HL-60/S4 treated with phorbol 12-myristate 13-acetate at 8.2 ng/mL for 4 days and 3 days (cell line): Measurements from ENCODE around the gene LARGE1.

ENCODE experiments used
- in situ Hi-C: fragments of 300-500 bp; cut with MboI; formaldehyde crosslinking; loops from 2 replicates; pipeline ENCODE4 v1.15.0; 2022; ENCODE audit warnings: low sequenced_read_pairs

LARGE1 gene

DNA sequence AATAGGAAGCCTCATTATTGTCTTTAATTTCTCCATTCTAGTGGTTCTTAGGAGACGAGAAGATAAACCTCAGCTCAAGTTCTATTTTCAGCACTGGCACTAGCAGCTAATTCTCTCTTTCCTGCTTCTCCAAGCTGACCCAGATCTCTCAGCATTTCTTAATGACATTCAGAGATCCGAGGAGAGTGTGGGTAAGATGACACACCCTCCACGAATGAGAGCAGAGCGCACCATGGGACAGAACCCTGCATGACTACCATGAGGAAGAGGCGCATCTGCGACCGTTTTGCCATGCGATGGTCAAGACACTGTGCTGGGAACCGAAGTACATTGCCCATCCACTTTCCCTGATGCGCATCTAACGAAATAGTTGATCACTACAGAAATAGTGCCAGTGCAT lies 241.8 kb downstream of the LARGE1 start:
- in situ Hi-C loops, result no loop called here

DNA sequence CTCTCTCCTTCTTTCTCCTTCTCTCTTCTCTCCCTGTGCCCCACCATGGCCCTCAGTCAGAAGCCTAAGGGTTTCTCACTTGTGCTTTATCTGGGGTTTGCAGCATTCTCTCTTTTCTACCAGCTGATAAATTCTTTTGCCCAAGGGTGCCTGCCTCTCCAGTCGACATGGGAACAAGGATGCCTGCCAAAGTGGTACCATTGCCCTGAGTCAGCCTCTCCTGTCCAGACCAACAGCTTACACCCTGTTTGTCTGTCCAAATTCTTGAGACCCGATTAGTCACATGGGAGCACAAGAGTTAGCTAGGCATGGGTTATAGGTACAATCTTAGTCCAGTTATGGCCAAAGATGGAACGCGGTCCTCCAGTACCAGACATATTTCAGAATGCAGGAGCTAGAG lies 242.7 kb downstream of the LARGE1 start:
- in situ Hi-C loops, result no loop called here

DNA sequence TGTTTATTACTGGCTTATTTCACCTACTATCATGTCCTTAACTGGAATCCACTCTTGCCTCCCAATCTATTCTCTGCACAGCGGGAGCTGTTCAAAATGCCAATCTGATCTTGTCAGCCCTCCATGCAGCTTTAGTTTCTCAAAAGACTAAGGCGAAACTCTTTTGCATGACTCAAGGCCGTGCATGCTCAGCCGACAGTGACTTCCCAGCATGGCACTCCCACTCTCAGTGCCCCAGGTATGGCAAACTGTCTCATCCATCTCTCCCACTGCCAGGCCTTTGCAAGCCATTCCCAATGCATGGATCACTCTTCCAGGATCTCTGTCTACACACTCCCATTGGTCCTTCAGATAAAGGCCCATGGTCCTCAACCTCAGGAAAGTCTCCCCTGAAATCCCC lies 245.9 kb downstream of the LARGE1 start:
- in situ Hi-C loops, result no loop called here

DNA sequence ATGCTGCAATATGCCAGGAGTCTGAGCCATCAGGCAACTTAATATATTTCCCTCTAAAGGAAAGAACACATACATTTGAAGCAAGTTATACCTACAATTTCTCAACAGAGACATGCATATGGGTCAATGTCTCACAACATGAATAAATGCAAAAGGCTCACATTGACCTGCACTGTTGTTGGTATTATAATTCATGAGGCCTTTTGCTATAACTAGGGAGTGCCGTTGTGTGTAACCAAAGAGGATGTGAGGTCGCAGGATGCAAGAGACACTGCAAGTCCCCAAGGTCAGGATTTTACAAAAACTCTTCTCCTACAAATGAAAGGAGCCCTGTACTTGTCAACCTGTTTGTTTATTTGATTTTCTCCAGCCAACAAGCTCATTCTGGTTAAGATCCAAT lies 250.5 kb downstream of the LARGE1 start:
- in situ Hi-C loops, result no loop called here

DNA sequence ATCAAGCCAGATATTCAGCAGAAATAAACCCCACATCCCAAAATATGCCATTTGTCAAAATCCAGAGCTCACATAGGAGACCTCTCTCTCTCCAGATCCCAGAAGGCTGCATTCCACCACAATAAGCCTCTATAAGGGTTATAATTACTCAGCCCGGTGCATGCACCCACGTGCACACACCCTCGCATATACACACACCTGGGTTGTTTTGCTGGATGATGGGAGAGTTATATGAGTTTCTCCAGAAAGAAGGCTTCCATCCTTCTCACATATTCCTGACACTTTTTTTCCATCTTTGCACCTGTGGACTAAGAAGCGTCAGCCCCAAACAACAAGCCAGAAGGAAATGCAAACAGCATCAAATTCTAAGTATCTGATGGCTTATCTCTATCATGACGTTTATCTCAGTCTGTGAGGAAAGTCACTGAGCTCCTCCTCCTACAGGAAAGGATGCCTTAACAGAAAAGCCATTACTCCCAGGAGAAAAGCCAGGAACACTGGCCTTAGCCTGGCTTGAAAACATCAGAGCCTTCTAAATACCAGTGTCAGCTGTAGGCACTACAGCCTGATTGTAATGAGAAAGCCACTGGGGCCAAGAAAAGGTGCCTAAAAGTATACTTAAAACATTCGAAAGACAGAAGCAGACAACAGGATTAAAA lies 253.2 kb downstream of the LARGE1 start:
- in situ Hi-C loops, result no loop called here

DNA sequence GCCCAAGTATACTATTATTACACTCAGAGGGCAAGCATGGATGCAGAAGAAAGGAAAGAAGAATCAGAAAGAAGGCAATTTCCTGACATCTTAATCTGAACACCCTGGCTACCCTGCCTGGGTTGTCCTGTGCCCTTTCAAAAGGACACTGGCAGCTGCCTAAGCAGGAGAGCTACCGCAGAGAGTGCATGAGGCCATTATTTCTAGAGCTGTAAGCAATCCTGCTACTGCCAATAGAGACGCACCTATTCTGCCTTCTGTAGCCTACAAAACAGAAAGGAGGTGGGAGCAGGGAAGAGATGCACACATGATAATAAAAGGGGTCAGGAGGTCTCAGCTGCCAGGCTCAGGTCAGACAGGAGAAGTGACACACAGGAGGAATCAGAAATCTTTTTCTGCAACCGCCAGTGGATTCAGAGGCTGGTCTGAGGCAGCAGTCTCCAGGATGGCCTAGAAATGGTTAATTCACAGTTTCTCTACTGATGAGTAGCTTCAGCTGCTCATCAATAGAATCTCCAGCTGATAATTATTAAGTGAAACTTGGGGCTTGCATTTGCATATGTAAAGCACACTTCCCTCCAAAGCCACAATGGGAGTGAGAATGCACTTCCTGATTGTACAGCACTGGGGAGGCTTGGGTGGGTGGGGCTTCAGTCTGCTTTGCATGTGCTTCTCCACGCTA lies 253.9 kb downstream of the LARGE1 start:
- in situ Hi-C loops, result no loop called here

GRCh38 chr22:33659448-33659847 lies 260.8 kb downstream of the LARGE1 start:
- in situ Hi-C loops, result no loop called here

- in situ Hi-C loops, result no loop called here
These were observed 261.5 kb downstream of the LARGE1 start for GRCh38 chr22:33658775-33659174.

DNA sequence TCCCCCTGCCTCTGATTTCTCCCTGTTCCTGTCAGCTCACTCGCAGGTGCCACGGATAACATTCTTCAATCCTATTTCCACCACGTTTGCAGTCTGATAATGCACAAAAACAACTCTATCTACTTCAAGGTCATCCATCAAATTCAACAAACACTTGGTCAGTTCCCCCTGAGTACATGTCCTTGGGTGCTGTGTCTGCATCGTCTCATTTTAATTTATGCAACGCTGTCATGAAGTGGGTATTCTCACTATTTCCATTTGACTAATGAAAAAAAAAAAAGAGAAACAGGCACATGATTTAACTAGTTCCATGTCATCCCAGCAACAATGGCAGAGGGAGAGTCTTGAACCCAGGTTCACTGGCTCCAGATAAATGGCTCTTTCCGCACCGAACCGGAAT lies 262.6 kb downstream of the LARGE1 start:
- in situ Hi-C loops, result no loop called here

GRCh38 chr22:33656808-33657628 lies 263.3 kb downstream of the LARGE1 start:
- in situ Hi-C loops, result no loop called here

DNA sequence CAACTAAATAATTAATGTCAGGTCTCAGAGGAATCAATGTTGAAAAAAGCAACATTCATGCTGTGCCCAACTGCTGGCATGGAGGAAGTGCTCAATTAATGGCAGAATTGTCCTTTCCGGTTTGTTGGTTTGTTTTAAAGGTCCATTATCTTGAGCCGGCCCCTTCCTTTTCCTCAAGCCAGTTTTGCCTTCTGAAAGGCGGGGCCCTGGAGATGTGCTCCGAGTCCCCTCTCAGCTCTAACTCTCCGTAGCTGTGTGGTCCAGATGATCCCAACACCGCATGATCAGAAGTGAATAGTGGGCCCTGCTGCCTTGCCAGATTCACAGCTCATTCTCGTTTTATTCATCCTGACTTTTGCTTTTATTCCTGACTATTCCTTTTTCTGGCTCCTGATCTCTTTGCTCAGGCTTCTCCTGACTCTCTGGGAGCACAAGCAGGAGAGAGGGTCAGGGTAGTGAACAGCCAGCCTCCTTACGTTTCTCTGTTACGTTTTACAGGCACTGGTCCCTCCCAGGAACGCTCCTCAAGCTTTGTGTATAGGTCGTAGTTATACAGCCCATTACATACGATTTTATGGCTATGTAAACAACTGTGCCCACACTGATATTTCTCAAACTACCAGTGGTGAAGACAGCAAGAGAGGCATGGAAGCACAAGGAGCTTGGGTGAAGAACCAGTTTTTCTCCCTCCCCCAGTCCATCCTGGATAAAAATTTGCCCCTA lies 265.9 kb downstream of the LARGE1 start:
- in situ Hi-C loops, result no loop called here

DNA sequence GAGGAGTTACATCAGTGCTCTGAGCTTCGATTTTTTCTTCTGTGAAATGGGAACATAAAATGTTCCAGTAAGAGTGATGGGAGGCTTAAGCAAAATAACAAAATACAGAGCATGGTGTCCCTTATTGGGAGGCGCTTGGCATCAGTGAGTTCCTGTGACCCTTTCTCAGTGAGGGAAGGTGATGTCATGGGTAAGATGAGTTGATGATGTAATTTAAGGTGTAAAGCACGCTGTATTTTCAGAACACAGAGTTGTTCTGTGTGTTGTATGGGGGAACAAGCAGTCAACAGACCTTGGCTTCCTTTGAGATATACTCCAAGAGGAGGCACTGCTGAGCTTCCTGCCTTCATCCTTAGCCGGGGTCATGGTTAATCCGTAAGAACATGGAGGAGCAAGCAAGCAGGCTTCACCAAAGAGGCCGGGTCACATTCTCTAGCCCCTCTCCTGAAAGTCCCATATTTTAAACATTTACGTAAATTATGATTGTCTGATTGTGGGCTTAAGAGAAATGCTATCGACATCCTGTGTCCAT lies 266.7 kb downstream of the LARGE1 start:
- in situ Hi-C loops, result no loop called here

DNA sequence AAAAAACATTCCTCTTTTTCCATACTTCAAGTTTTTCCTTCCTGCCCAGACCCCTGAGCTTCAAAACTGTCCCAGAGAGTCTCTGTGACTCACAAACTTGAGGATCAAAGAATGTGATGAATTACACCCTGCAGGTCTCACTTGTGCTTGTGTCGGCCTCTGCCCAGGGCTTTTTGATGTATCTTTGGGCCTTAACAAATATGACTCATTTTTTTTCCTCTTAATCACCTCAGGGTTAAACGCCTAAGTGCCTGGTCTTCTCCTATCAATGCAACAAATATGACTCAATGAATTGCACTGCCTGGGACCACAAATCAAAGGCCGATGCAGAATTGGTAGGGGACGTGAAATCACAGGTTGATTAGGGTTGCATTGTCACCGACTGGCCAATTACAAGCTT lies 267.7 kb downstream of the LARGE1 start:
- in situ Hi-C loops, result no loop called here

GRCh38 chr22:33650244-33650643 lies 270.0 kb downstream of the LARGE1 start:
- in situ Hi-C loops, result no loop called here

GRCh38 chr22:33648478-33648877 lies 271.8 kb downstream of the LARGE1 start:
- in situ Hi-C loops, result no loop called here

DNA sequence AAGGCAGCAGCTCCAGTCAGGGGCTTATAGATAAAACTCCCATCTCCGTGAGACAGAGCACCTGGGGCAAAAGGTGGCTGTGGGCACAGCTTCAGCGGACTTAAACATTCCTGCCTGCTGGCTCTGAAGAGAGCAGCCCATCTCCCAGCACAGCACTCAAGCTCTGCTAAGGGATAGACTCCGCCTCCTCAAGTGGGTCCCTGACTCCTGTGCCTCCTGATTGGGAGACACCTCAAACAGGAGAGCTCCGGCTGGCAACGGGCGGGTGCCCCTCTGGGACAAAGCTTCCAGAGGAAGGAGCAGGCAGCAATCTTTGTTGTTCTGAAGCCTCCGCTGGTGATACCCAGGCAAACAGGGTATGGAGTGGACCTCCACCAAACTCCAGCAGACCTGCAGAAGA lies 279.4 kb downstream of the LARGE1 start:
- in situ Hi-C loops, result no loop called here

DNA sequence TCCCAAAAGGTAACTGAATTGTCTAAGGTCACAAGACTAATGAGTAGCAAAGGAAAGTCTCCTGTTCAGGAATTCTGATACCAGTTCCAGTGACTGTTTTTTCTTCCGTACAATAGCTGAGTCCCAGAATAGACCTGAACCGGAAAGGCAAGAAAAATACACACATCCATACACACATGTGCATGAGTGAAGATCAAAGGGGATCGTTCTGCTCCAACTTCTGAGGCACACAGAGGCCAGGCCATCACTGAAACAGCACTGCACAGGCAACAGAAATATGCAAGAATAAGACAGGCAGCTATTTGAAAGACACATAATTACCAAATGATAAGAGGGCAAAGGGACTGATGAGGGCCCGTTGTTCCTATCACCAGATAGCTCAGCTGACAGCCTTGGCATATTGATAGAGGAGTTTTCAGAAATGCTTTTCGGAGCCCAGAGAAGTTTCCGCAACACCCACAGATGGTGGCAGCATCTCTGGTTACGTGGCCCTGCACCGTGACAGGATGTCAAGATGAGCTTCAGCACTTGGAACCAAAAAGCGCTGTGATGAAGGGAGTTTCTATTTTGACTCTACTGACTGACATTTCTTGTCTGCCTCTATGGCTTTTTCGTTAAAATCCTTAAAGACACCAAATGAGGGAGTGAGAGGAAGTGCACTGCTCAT lies 280.6 kb downstream of the LARGE1 start:
- in situ Hi-C loops, result no loop called here

GRCh38 chr22:33635766-33636165 lies 284.5 kb downstream of the LARGE1 start:
- in situ Hi-C loops, result no loop called here

GRCh38 chr22:33631777-33632176 lies 288.5 kb downstream of the LARGE1 start:
- in situ Hi-C loops, result no loop called here

DNA sequence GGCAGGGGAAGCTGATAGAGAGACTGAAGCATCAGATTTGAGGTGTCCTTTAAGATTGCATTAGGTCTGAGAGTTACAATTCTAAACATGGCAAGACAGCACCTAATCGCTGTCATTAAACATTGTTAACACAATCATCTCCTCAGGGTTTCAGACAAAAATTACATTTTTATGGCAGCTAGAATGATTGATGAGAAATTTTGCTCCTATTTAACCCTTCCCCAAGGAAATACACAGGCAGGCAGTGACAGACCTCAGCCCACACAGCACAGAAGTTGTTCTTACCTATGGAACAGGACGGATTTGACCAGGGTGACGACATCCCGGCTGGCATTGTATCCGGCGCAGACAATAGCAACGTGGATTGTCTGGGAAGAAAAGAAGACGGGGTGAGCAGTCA lies 294.3 kb downstream of the LARGE1 start:
- in situ Hi-C loops, result no loop called here

GRCh38 chr22:33620085-33620484 lies 300.2 kb downstream of the LARGE1 start:
- in situ Hi-C loops, result no loop called here
